CD4-positive, alpha-beta T cell treated with Interleukin-1 beta for 1 hour (primary cell): ENCODE data around the gene CSAG2.

Experiments
- DNase-seq, 2 donors: peaks; one replicate each; pipeline ENCODE4 v3.0.0-alpha.2; 2020 to 2022

Gene CSAG2

GRCh38 chrX:152658302-152658701 lies 50.8 kb downstream of the CSAG2 start:
- DNase-seq, result no peak
